Hypothalamus (tissue), 51 donors: Measurements from ENCODE around the gene KLHL25.

Source experiments
- DNase-seq, 51 donors: peaks; one replicate each; lab custom pipeline; 2025; lab: John Stamatoyannopoulos, UW

KLHL25 gene

DNA sequence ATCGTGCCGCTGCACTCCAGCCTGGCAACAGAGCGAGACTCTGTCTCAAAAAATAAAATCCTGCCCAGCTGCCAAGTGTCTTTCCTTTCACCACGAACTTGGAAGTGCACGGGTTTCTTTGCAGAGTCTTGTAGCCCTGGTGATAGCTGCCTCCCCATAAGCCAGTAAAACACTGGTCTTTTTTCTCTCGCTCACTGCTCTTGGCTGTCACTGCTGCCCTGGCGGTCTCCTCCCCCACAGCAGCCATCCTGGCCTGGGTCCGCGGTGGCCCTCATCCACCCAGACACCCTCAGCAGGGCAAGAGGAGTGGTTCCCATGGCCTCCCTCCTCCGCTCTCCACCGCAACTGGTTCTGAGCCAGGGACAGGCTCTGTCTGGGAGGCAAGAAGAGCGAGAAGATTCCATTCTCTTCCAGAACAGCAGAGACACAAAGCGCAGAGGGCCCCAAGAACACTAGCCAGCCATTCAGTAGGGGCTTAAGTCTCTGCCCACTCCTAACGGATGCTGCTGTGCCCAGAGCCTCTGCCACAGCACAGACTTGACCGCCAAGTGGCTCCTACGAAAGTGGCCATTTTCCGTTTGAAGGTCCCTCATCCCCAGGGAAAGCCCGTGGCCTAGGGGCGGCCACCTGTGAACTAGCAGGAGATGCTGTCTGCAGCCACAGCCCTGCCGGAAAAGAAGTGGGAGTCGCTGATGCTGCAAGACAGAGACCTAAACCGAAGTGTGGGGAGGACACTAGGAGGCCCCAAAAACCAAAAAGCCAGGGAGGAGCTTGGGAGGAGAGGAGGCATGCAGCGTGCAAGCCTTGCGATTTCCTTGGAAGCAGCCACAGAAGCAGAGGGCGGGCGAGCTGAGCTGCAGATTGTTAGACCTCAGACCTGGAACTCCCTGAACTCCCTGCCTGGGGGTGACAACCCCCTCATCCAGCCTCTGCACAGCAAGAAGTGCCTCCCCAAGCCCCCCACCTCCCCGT, 44.1 kb downstream of the KLHL25 start:
- peak in 39 of 51 donors; percentile 26 to 92 (median 72) for DNase-seq

- peak in 13 of 51 donors; percentile 27 to 57 (median 41) for DNase-seq
Observed at GRCh38 chr15:85749261-85750151, 45.2 kb downstream of the KLHL25 start.

DNA sequence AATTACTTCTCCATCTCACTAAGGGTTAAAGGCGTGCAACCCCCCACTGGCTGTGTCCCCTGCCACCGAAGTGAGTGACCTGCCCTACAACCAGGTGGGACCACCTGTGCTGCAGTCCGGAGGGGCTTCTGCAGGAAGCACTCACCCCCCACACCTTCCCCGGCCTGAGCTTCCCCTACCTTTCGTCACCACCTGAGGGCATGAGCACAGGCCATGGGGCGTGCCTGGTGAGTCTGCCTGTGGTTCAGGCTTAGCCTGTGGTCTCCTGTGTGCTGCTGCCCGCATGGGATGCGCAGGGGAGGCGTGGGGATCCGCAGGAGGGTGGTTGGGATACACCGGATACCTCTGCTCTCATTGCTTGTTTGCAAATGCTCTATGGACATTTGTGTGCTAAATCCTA, 46.0 kb downstream of the KLHL25 start:
- DNase-seq, result no peak

DNA sequence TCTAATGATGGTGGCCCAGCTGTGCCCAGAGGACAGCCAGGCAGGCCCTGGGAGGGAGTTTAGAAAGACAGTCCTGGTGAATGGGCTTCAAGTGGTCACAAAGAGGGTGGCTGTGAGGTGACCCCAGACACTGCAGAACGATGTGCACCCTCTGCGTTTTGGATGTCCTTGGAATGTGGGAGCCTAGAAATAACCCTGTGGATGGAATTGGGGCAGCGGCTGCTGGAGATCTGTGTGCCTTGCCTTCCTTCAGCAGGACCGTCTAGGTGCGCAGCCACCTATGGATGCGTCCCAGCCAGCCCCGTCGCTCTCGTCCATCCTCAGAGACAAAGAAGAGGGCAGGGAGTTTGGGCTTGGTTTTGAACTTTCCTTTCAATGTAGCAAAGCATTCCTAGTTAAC, 46.5 kb downstream of the KLHL25 start:
- DNase-seq, result no peak

DNA sequence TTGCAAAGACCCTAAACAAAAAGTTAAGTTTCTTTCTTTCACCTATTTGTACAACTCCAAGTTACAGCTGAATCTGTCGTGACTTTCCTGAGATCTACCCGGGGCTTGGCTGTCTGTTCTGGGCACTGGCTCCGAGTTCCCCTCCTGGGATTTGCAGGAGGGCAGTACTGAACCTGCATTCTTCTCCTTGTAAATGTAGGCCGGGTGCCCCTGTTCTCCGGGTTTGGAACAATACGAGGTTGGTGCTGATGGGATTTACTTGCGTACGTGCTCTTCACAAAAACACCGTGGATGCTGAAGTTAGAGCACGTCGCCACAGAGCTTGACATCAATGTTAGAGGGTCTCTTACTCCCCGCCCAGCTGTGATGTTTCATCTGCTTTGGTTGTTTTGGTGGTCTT, 48.1 kb downstream of the KLHL25 start:
- no peak for DNase-seq

DNA sequence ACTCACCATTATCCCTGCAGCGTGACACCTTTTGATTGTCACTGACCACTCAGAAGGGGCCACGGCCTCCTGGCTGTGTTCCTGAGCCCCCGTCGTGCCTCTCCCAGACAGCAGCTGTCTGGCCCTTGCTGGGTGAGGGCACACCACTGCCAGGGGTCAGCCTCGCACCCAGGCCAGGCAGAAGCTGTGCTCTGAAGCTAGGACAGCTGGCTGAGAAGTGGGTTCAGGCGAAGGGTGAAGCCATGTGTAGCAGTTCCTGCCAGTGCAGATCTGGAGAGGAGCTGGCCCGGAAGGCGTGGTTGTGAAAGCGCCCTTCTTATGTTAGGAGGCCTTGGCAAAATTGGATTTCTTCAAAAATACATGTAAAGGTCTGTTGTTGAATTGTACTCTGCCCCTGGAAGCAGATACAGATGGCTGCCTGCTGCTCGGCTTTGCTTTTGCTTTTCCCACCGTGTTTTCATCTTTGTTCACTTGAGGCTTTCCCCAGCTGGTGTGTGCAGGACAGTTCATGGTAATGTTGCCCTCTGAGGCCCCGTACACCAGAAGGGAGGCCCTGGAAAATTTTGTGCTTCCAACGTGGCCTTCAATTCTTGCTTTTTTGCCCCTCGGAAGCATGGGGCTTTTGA, 49.1 kb downstream of the KLHL25 start:
- DNase-seq, result no peak

DNA sequence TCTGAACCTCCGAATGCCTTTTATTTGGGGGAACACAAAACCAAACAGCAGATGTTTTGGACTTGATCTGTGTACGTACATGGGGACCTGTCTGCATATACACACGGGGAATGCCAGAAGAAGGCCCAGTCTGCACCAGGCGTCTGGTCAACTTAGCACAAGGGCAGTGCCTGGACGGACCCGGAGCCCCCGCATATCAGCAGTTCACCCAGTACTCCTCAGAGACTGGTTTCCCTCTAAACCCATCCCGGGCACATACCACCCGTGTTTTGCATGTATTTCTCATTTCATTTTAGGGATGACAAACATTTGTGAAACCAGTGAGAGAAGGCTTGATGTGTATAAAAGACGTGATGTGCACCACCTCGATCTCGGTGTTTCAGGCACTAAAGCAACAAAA, 49.7 kb downstream of the KLHL25 start:
- no peak for DNase-seq

GRCh38 chr15:85744579-85744978, 50.1 kb downstream of the KLHL25 start:
- DNase-seq, result no peak

DNA sequence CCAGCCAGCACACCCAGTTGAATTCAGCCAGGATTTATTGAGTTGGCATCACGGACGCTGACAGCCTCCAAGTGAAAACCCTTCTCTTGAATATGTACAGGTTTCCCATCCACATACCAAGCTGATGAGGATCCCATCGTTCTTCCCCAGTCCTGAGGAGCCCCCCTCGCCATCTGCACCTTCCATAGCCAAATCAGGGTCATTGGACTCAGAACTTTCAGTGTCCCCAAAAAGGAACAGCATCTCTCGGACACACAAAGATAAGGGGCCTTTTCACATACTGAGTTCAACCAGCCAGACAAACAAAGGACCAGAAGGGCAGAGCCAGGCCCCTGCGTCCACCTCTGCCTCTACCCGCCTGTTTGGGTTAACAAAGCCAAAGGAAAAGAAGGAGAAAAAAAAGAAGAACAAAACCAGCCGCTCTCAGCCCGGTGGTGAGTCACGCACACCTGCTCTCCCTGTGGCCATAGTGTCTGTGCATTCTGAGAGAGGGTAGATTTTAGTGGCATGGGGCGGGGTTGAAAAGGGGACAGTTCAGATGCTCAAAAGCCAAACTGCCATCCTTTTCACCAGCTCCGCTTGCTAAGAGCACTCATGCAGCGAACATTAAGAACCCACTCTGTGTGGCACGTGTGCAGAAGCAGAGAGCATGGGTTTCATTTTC, 51.2 kb downstream of the KLHL25 start:
- DNase-seq, result no peak

DNA sequence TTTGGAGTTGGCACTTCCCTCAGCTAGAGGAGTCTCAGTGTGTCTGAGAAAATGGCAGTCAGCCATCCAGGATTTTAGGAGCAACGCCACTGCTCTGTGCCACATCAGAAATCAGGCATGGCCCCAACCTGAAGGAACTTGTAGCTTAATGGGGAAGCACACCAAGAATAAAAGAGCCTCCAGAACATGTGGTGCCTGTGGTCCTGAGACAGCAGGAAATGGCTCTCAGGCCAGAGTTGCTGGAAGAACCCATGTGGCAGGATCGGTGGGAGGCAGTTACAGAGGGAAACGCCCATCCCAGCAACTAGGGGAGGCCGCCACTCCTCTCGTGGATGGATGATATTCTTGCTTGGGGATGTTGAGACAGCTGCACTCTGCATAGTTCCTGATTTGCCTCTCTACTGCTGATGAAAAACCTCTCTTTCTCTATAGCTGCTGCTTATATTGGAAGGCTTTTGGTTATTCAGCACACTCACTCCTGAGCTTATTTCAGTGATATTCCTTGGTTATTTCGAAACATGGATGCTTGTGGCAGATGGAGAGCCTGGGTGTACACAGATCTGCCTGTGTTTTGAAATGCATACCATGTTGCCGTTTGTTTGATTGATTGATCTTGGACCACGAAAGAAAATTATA, 52.4 kb downstream of the KLHL25 start:
- DNase-seq, result peak in 19 of 51 donors; percentile 18 to 67 (median 44)

GRCh38 chr15:85741662-85742061, 53.1 kb downstream of the KLHL25 start:
- DNase-seq, result no peak

GRCh38 chr15:85741021-85741421, 53.7 kb downstream of the KLHL25 start:
- DNase-seq, result no peak

- peak in 1 of 51 donors; percentile 5 for DNase-seq
Observed at GRCh38 chr15:85737061-85737460, 57.7 kb downstream of the KLHL25 start.

GRCh38 chr15:85733416-85733815, 61.3 kb downstream of the KLHL25 start:
- no peak for DNase-seq

GRCh38 chr15:85730001-85730820, 64.5 kb downstream of the KLHL25 start:
- peak in 8 of 51 donors; percentile 12 to 65 (median 24) for DNase-seq

DNA sequence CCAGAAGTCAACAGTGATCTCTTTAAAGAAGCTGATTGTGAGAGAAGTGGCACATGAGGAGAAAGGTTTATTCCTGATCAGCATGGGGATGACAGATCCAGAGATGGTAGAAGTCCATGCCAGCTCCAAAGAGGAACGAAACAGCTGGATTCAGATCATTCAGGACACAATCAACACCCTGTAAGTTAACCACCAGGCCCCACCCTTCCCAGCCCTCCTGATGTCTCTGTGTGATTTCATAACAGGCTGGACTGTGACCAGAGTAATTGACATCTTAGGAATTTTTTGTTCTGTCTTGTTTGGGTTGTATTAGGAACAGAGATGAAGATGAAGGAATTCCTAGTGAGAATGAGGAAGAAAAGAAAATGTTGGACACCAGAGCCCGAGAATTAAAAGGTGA, 67.7 kb downstream of the KLHL25 start:
- DNase-seq, result no peak

- no peak for DNase-seq
Observed at GRCh38 chr15:85726454-85726853, 68.3 kb downstream of the KLHL25 start.

DNA sequence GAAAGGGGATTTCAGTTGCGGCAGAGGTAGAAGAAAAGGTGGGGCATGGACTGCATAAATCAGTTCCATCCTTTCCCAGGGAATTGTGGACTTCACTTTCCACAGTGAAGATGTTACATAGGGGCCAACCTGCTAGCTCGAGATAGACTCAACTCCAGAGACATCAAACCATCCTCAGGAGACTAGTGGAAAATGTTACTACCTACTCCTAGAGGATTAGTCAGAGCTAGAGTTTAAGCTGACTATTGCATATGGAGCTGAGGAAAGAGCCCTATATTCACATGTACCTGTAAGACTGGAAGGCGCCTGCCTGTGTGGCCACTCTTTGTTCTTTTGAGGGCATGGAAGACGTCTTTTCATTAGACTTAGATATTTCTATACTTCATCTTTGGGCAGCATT, 69.2 kb downstream of the KLHL25 start:
- no peak for DNase-seq

DNA sequence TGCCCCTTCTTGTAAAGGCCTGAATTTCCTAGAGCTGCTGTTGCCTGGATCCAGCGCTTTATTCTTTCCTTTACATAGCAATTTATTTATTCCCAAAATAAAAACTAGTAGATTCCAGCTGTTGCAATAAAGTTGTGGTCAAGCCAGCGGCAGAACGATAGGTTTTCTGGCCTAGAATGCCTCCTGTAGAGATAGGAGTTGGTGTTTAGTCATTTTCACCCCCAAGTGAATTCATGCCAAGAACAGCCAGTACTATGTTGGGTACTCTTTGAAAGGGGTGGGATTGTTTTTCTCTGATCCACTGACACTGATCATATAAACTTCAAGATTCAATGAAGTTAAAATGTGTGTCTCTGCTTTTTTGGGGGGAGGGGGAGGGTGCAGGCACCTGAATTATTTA, 69.7 kb downstream of the KLHL25 start:
- no peak for DNase-seq
